PC-3 (cell line): Measurements from ENCODE around the gene RNF32. TPM values are rescaled to one million over a fixed set of nuclear protein-coding genes. Genes with fewer than 3 reads are reported as not detected.
"Not testable (repeated sequence)": the region's sequence is repeated elsewhere in the genome, so short reads cannot be mapped to it uniquely, and the experiment has no call there.

Experiments
- ATAC-seq: fragments of 200-7000 bp; cut with Tn5 transposase; 2 replicates; pipeline ENCODE4 v1.9.1; 2020; ENCODE audit warnings: mild to moderate bottlenecking, moderate library complexity
- BruUV-seq: library from RNA; stranded (reverse); fragments of 400-500 nt; replicated peaks from 2 replicates; lab custom pipeline; 2021; lab: Mats Ljungman, UMichigan
- CTCF ChIA-PET: fragments of 300-600 bp; sonication (Branson Sonifier 250); formaldehyde crosslinking; loops from one replicate; lab custom pipeline; 2022; ENCODE audit warnings: antibody characterized with exemption; lab: Charles Lee
- POLR2A ChIA-PET: fragments of 300-600 bp; sonication (Branson Sonifier 250); formaldehyde crosslinking; loops from one replicate; lab custom pipeline; 2022; ENCODE audit warnings: antibody characterized with exemption; ENCODE audit not compliant: unreplicated experiment; lab: Charles Lee
- DNase-seq: peaks from one replicate; pipeline ENCODE4 v3.0.0-alpha.2; 2015
- H2AFZ ChIP-seq: fragments of 300-600 bp; sonication (generic); 2 replicates; pipeline ENCODE4 v1.6.0; 2016; ENCODE audit warnings: antibody characterized with exemption, low read length
- H3F3A ChIP-seq: fragments of 300-600 bp; sonication (generic); one replicate; pipeline ENCODE4 v1.6.0; 2017; ENCODE audit warnings: antibody characterized with exemption, low read length, control low read depth, mild to moderate bottlenecking; ENCODE audit not compliant: unreplicated experiment
- H3K27ac ChIP-seq: fragments of 300-600 bp; sonication (generic); 2 replicates; pipeline ENCODE4 v1.5.1; 2016; ENCODE audit warnings: mild to moderate bottlenecking, low read length
- H3K27me3 ChIP-seq: fragments of 300-600 bp; sonication (generic); 2 replicates; pipeline ENCODE4 v1.6.1; 2016; ENCODE audit warnings: low read length, mixed read lengths
- H3K36me3 ChIP-seq: fragments of 300-600 bp; sonication (generic); 2 replicates; pipeline ENCODE4 v1.6.1; 2016; ENCODE audit warnings: low read depth, mixed run types, low read length, mixed read lengths
- H3K4me1 ChIP-seq: fragments of 300-600 bp; sonication (generic); 2 replicates; pipeline ENCODE4 v1.5.1; 2016; ENCODE audit warnings: low read length; ENCODE audit not compliant: insufficient read depth
- H3K4me2 ChIP-seq: fragments of 300-600 bp; sonication (generic); 2 replicates; pipeline ENCODE4 v1.6.0; 2016; ENCODE audit warnings: low read length
- H3K4me3 ChIP-seq: fragments of 300-600 bp; sonication (generic); 2 replicates; pipeline ENCODE4 v1.5.1; 2016; ENCODE audit warnings: mild to moderate bottlenecking, low read length, mixed read lengths
- H3K79me2 ChIP-seq: fragments of 300-600 bp; sonication (generic); 2 replicates; pipeline ENCODE4 v1.6.1; 2017; ENCODE audit warnings: low read length, mixed read lengths
- H3K9ac ChIP-seq: fragments of 300-600 bp; sonication (generic); 2 replicates; pipeline ENCODE4 v1.6.0; 2016; ENCODE audit warnings: mild to moderate bottlenecking, low read length
- H3K9me2 ChIP-seq: fragments of 300-600 bp; sonication (generic); replicated peaks from 2 replicates; pipeline ENCODE4 v1.6.1; 2016; ENCODE audit warnings: mixed run types, low read length, mixed read lengths
- H3K9me3 ChIP-seq: fragments of 300-600 bp; sonication (generic); 2 replicates; pipeline ENCODE4 v1.6.1; 2016; ENCODE audit warnings: low read length, mixed read lengths
- H4K20me1 ChIP-seq: fragments of 300-600 bp; sonication (generic); 2 replicates; pipeline ENCODE4 v1.6.1; 2016; ENCODE audit warnings: low read length, mixed read lengths
- EZH2 ChIP-seq: fragments of 300-600 bp; sonication (generic); IDR thresholded peaks from one replicate; pipeline ENCODE4 v1.6.1; 2017; ENCODE audit warnings: antibody characterized with exemption, mild to moderate bottlenecking, low read length; ENCODE audit not compliant: unreplicated experiment
- EZH2phosphoT487 ChIP-seq: fragments of 300-600 bp; sonication (generic); IDR thresholded peaks from 2 replicates; pipeline ENCODE4 v1.6.1; 2018; ENCODE audit warnings: mild to moderate bottlenecking, antibody characterized with exemption, low read length, borderline replicate concordance
- intact Hi-C: fragments of 100-400 bp; cut with micrococcal nuclease; formaldehyde crosslinking; loops from 2 replicates; pipeline ENCODE4 v1.9.0; 2023
- total RNA-seq: library from RNA; depleted of rRNA; stranded (reverse); fragments of >200 nt; gene quantifications from 2 replicates; pipeline ENCODE4 v1.2.3, GENCODE V29; 2014
- TF ChIP-seq, protein P1 (sequence below): fragments of 300-600 bp; sonication (generic); conservative IDR thresholded peaks from 2 replicates; pipeline ENCODE4 v1.5.1; 2017; ENCODE audit warnings: antibody characterized with exemption, low read depth, mild to moderate bottlenecking, low read length

Gene RNF32
- total RNA-seq, 1 experiment from 2014 or later: 1.7 TPM

DNA sequence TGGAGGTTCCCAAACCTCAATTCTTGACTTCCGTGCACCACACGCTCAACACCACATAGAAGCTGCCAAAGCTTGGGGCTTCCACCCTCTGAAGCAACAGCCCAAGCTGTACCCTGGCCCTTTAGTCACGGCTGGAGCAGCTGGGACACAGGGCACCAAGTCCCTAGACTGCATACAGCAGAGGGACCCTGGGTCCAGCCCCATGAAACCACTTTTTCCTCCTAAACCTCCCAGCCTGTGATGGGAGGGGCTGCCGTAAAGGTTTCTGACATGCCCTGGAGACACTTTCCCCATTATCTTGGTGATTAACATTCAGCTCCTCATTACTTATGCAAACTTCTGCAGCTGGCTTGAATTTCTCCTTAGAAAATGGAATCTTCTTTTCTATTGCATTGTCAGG, 57.9 kb downstream of the RNF32 start:
- H3K9ac ChIP-seq, H3K9me2 ChIP-seq, H3K27me3 ChIP-seq, CTCF ChIA-PET, DNase-seq, H3K36me3 ChIP-seq, H3K9me3 ChIP-seq, H3K4me1 ChIP-seq, BruUV-seq, H2AFZ ChIP-seq, ATAC-seq, H3K4me2 ChIP-seq, H3K79me2 ChIP-seq, POLR2A ChIA-PET, H4K20me1 ChIP-seq, H3K27ac ChIP-seq, H3K4me3 ChIP-seq, intact Hi-C loops, H3F3A ChIP-seq: not testable (repeated sequence)

- H2AFZ ChIP-seq, H3K27me3 ChIP-seq, H3K9ac ChIP-seq, H3K4me2 ChIP-seq, H3K79me2 ChIP-seq, CTCF ChIA-PET, H3K36me3 ChIP-seq, H3K9me2 ChIP-seq, H4K20me1 ChIP-seq, POLR2A ChIA-PET, H3K27ac ChIP-seq, ATAC-seq, H3K4me3 ChIP-seq, H3F3A ChIP-seq, H3K9me3 ChIP-seq, BruUV-seq, H3K4me1 ChIP-seq, intact Hi-C loops, DNase-seq: not testable (repeated sequence)
Observed at GRCh38 chr7:156701787-156702186, 61.2 kb downstream of the RNF32 start.

DNA sequence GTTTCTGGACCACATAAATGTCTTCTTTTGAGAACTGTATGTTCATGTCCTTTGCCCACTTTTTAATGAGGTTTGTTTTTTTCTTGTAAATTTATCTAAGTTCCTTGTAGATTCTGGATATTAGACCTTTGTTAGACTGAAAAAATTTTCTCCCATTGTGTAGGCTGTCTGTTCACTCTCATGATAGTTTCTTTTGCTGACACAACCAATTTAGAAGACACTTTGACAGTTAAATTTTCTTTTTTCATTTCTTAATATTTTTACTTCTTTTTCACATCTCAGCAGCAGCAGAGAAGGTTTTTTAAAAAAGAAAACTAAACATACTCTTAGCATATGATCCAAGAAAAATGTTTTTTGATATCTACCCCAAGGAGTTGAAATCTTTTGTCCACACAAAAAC, 61.8 kb downstream of the RNF32 start:
- Histone ChIP-seq H3K27ac (no peak overlapping the region), H3K9ac (no peak overlapping the region), H2AFZ (no peak overlapping the region), H3K27me3 (no peaks in the 10 kb centered on the region), H4K20me1 (no peaks in the 10 kb centered on the region), H3K4me1 (no peaks in the 10 kb centered on the region), H3K4me2 (no peak overlapping the region), H3K36me3 (no peaks in the 10 kb centered on the region), H3F3A (no peaks in the 10 kb centered on the region), H3K9me2 (no peaks in the 10 kb centered on the region), H3K4me3 (no peak overlapping the region), H3K79me2 (no peaks in the 10 kb centered on the region), H3K9me3 (no peaks in the 10 kb centered on the region)
- intact Hi-C loops: no loop called here
- ATAC-seq (no peak), DNase-seq (no peak)
- ChIA-PET CTCF (no interaction called here), POLR2A (no interaction called here)
- no TSS peak for BruUV-seq
- TF ChIP-seq EZH2phosphoT487: no peak
- TF ChIP-seq, protein P1, sequence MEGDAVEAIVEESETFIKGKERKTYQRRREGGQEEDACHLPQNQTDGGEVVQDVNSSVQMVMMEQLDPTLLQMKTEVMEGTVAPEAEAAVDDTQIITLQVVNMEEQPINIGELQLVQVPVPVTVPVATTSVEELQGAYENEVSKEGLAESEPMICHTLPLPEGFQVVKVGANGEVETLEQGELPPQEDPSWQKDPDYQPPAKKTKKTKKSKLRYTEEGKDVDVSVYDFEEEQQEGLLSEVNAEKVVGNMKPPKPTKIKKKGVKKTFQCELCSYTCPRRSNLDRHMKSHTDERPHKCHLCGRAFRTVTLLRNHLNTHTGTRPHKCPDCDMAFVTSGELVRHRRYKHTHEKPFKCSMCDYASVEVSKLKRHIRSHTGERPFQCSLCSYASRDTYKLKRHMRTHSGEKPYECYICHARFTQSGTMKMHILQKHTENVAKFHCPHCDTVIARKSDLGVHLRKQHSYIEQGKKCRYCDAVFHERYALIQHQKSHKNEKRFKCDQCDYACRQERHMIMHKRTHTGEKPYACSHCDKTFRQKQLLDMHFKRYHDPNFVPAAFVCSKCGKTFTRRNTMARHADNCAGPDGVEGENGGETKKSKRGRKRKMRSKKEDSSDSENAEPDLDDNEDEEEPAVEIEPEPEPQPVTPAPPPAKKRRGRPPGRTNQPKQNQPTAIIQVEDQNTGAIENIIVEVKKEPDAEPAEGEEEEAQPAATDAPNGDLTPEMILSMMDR: no peak
- no peak for TF ChIP-seq EZH2

- no peak overlapping the region for H3K27ac ChIP-seq
- ChIA-PET CTCF (no interaction called here), POLR2A (no interaction called here)
- H3K9me2 ChIP-seq: no peaks in the 10 kb centered on the region
- H3K4me2 ChIP-seq: no peak overlapping the region
- H3K27me3 ChIP-seq: no peaks in the 10 kb centered on the region
- H3K4me3 ChIP-seq: no peak overlapping the region
- BruUV-seq: no TSS peak
- H3K9me3 ChIP-seq: no peaks in the 10 kb centered on the region
- no peak for TF ChIP-seq EZH2phosphoT487
- TF ChIP-seq EZH2: no peak
- DNase-seq (no peak), ATAC-seq (no peak)
- intact Hi-C loops: no loop called here
- no peaks in the 10 kb centered on the region for H4K20me1 ChIP-seq
- H3K79me2 ChIP-seq: no peaks in the 10 kb centered on the region
- H3K4me1 ChIP-seq: no peaks in the 10 kb centered on the region
- H3K9ac ChIP-seq: no peak overlapping the region
- no peak overlapping the region for H2AFZ ChIP-seq
- no peaks in the 10 kb centered on the region for H3F3A ChIP-seq
- H3K36me3 ChIP-seq: no peaks in the 10 kb centered on the region
Observed at GRCh38 chr7:156703209-156703608, 62.6 kb downstream of the RNF32 start.
